A549 (cell line): Measurements from ENCODE around the gene RBM44. TPM values are rescaled to one million over a fixed set of nuclear protein-coding genes. Genes with fewer than 3 reads are reported as not detected.
A peak's percentile ranks its signal among the peaks of the same experiment; 100 is the strongest.

Experiments
- ATAC-seq, 2 experiments: fragments of 200-7000 bp in 1 of 2; fragments of >200 bp in 1 of 2; cut with Nextera tagmentation in 1 of 2; cut with Tn5 transposase in 1 of 2; 3 replicates each; pipeline versions ENCODE4 v1.8.0 to v1.9.1; 2018 to 2020; ENCODE audit warnings: mild to moderate bottlenecking in 1 of 2, moderate library complexity in 1 of 2
- CTCF ChIA-PET: fragments of 300-600 bp; sonication (Branson Sonifier 250); formaldehyde crosslinking; extraction: SDS; loops from one replicate; lab custom pipeline; 2021; ENCODE audit warnings: antibody characterized with exemption, inconsistent platforms; lab: Yijun Ruan, JAX
- POLR2A ChIA-PET: fragments of 350-600 bp; formaldehyde crosslinking; extraction: SDS; loops from one replicate; lab custom pipeline; 2021; ENCODE audit warnings: antibody characterized with exemption, inconsistent platforms; lab: Yijun Ruan, JAX
- DNase-seq, 2 experiments: peaks; one replicate each; pipeline versions ENCODE4 v3.0.0 to v3.0.0-alpha.2; 2011 to 2016; ENCODE audit warnings: low read depth in 1 of 2, low spot score in 1 of 2
- FAIRE-seq: peaks from 2 replicates; lab custom pipeline; 2011; peaks lifted over from hg19 to GRCh38; lab: Jason Lieb, UNC
- H3K27ac ChIP-seq, 2 experiments: fragments of >200 bp; sonication (Bioruptor Twin); formaldehyde crosslinking; 3 replicates each; pipeline ENCODE4 v1.5.1; 2016 to 2017
- H3K4me1 ChIP-seq: fragments of >200 bp; sonication (Bioruptor Twin); formaldehyde crosslinking; 3 replicates; pipeline ENCODE4 v1.6.1; 2016
- H3K4me2 ChIP-seq: fragments of >200 bp; sonication (Bioruptor Twin); formaldehyde crosslinking; 3 replicates; pipeline ENCODE4 v1.6.1; 2016
- H3K4me3 ChIP-seq: fragments of >200 bp; sonication (Bioruptor Twin); formaldehyde crosslinking; 3 replicates; pipeline ENCODE4 v1.5.1; 2016
- H3K9me3 ChIP-seq: fragments of >200 bp; sonication (Bioruptor Twin); formaldehyde crosslinking; 3 replicates; pipeline ENCODE4 v1.6.1; 2016
- ATOH8 ChIP-seq: fragments of 250-450 bp; sonication (Bioruptor Pico); IDR thresholded peaks from 2 replicates; pipeline ENCODE4 v1.5.0; 2020; ENCODE audit warnings: low read depth, mild to moderate bottlenecking, moderate library complexity
- BHLHE40 ChIP-seq: IDR thresholded peaks from 2 replicates; pipeline ENCODE4 v1.6.1; 2012; ENCODE audit warnings: low read depth, low read length, inconsistent platforms
- EHF ChIP-seq: fragments of 250-450 bp; sonication (Bioruptor Pico); IDR thresholded peaks from 2 replicates; pipeline ENCODE4 v1.5.0; 2020; ENCODE audit warnings: mild to moderate bottlenecking
- EP300 ChIP-seq, 2 experiments: fragments of >200 bp; sonication (Bioruptor Twin); formaldehyde crosslinking; IDR thresholded peaks; 2 replicates in 1 of 2; 3 replicates in 1 of 2; pipeline ENCODE4 v1.6.1; 2016 to 2017
- GATA3 ChIP-seq: IDR thresholded peaks from 2 replicates; pipeline ENCODE4 v1.6.1; 2012; ENCODE audit warnings: borderline replicate concordance
- HES2 ChIP-seq: fragments of >200 bp; sonication (Bioruptor Twin); formaldehyde crosslinking; IDR thresholded peaks from 2 replicates; pipeline ENCODE4 v1.6.1; 2016
- MAFK ChIP-seq: fragments of 450-650 bp; IDR thresholded peaks from 2 replicates; pipeline ENCODE4 v1.6.1; 2014; ENCODE audit not compliant: partially characterized antibody
- MAZ ChIP-seq: fragments of 150-350 bp; IDR thresholded peaks from 2 replicates; pipeline ENCODE4 v1.6.1; 2014; ENCODE audit warnings: antibody characterized with exemption, low read depth, low read length, borderline replicate concordance
- MYC ChIP-seq: IDR thresholded peaks from 2 replicates; pipeline ENCODE4 v1.6.1; 2012; ENCODE audit warnings: mild to moderate bottlenecking, inconsistent platforms, low read length, improper control_type of control experiment, borderline replicate concordance
- PHF8 ChIP-seq: fragments of 200-600 bp; sonication (generic); IDR thresholded peaks from 2 replicates; pipeline ENCODE4 v1.6.1; 2016; ENCODE audit warnings: low read depth, mild to moderate bottlenecking, antibody characterized with exemption, moderate library complexity, borderline replicate concordance
- RAD21 ChIP-seq, 2 experiments: fragments of >200 bp in 1 of 2; sonication (Bioruptor Twin) in 1 of 2; formaldehyde crosslinking in 1 of 2; IDR thresholded peaks in 1 of 2; conservative IDR thresholded peaks in 1 of 2; 2 replicates in 1 of 2; 3 replicates in 1 of 2; pipeline ENCODE4 v1.6.1; 2012 to 2018; ENCODE audit warnings: inconsistent platforms in 1 of 2
- RARB ChIP-seq: fragments of 250-450 bp; sonication (Bioruptor Pico); IDR thresholded peaks from 2 replicates; pipeline ENCODE4 v1.8.0; 2021; ENCODE audit warnings: mild to moderate bottlenecking, moderate library complexity
- RCOR1 ChIP-seq: fragments of 150-350 bp; IDR thresholded peaks from 2 replicates; pipeline ENCODE4 v1.6.1; 2014; ENCODE audit warnings: antibody characterized with exemption, low read length, low read depth
- TFCP2L1 ChIP-seq: fragments of 250-450 bp; sonication (Bioruptor Pico); IDR thresholded peaks from 2 replicates; pipeline ENCODE4 v1.5.0; 2021; ENCODE audit warnings: mild to moderate bottlenecking
- TP53 ChIP-seq: fragments of 250-450 bp; sonication (Bioruptor Pico); IDR thresholded peaks from 2 replicates; pipeline ENCODE4 v1.5.0; 2021; ENCODE audit warnings: mild to moderate bottlenecking, moderate library complexity
- ZC3H11A ChIP-seq: fragments of 450-650 bp; IDR thresholded peaks from 2 replicates; pipeline ENCODE4 v1.6.1; 2014; ENCODE audit warnings: antibody characterized with exemption, mild to moderate bottlenecking
- ZFP36 ChIP-seq: fragments of 450-650 bp; IDR thresholded peaks from 2 replicates; pipeline ENCODE4 v1.6.1; 2014; ENCODE audit warnings: borderline replicate concordance; ENCODE audit not compliant: partially characterized antibody
- ZNF302 ChIP-seq: fragments of 250-450 bp; sonication (Bioruptor Pico); IDR thresholded peaks from 2 replicates; pipeline ENCODE4 v1.9.0; 2021; ENCODE audit warnings: inconsistent platforms, mild to moderate bottlenecking, moderate library complexity
- WGBS: methylation state at CpG from one replicate; pipeline ENCODE4 v1.1.6; 2017; ENCODE audit errors: missing lambda C conversion rate; 5-methylcytosine and 5-hydroxymethylcytosine counted together
- polyA plus RNA-seq, 4 experiments: library from polyadenylated mRNA; depleted of rRNA in 3 of 4; stranded (reverse); fragments of >200 nt; fragmentation: RNase III in 1 of 4; extraction: RNeasy Plus Mini Kit Qiagen cat#74134 plus additional on column Dnase treatment in 1 of 4; gene quantifications; 2 replicates in 3 of 4; 3 replicates in 1 of 4; pipeline ENCODE4 v1.2.3, GENCODE V29; 2011 to 2017
- TF ChIP-seq, protein P1 (sequence below): IDR thresholded peaks from 2 replicates; pipeline ENCODE4 v1.6.1; 2012; ENCODE audit warnings: low read depth, borderline replicate concordance
- TF ChIP-seq, protein P2 (sequence below): fragments of >200 bp; sonication (Bioruptor Twin); formaldehyde crosslinking; IDR thresholded peaks from 3 replicates; pipeline ENCODE4 v1.5.1; 2016
- TF ChIP-seq, protein P3 (sequence below): IDR thresholded peaks from 2 replicates; pipeline ENCODE4 v1.6.1; 2012

The RBM44 gene
- polyA plus RNA-seq, 2 of the 4 experiments (the other 2 are of a cell fraction): 0.30 to 0.87 TPM

DNA sequence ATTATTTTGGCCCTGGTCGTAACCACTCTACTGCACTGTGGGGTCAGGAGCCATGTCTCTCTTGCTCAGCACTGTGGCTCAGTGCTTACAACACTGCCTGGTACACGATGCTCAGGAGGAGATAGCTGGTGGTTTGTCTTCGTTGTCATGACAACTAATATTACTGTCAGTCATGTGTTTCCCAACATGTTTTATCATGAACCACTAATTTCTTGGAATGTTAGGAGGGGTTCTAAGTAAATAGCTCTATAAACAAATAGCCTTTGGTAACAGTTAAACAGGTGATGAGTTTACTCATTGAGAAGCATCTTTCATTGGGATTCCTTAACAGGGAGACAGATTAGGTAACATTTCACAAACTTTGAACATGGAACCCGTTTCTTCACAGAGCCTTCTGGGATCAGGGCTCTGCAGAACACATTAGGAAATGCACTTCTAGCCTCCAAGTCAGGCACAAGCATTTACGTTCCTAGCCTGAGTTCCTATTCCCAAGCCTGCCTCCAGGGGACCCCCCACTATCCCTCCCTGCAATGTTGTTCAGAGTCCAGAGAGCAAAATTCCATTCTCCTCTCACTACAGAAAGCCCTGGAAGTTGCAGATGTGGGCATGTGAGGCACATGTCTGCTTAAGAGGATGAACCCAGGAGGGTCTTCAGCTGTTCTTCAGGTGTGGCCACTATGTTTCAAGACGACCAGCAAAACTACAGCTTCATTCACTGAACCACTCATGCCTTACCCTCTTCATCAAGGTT is 6.4 kb upstream of the RBM44 start:
- 81% methylated on average over 6 of the region's 6 CpGs for WGBS
- no peak overlapping the region for H3K27ac ChIP-seq
- TF ChIP-seq RCOR1 (no peak), ZC3H11A (no peak), RAD21 (conservative IDR thresholded peaks at IDR 0.05 in 1 of 2, IDR thresholded peaks at IDR 0.05 in 1 of 2) (no peak), EHF (CRISPR knock-in tag) (no peak), MAZ (no peak), TFCP2L1 (CRISPR knock-in tag) (no peak), ZFP36 (no peak), PHF8 (no peak), RARB (CRISPR knock-in tag) (no peak), MYC (no peak)
- TF ChIP-seq, protein P1, sequence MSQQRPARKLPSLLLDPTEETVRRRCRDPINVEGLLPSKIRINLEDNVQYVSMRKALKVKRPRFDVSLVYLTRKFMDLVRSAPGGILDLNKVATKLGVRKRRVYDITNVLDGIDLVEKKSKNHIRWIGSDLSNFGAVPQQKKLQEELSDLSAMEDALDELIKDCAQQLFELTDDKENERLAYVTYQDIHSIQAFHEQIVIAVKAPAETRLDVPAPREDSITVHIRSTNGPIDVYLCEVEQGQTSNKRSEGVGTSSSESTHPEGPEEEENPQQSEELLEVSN: no peak
- H3K4me3 ChIP-seq: no peak overlapping the region
- no peak overlapping the region for H3K4me2 ChIP-seq
- H3K4me1 ChIP-seq: 0 out of 3 replicates have a peak, but pooled peaks cover 5% of the 10 kb centered on the region
- FAIRE-seq (no peak), ATAC-seq (peak; percentile 60 to 74; a peak in 5 of 6 replicates), DNase-seq (peak in 1 of 2 experiments; percentile 13)
- POLR2A ChIA-PET: no interaction called here
- no peaks in the 10 kb centered on the region for H3K9me3 ChIP-seq
- CTCF ChIA-PET: no interaction called here

- no peak overlapping the region for H3K27ac ChIP-seq
- H3K4me2 ChIP-seq: no peak overlapping the region
- FAIRE-seq (no peak), DNase-seq (no peak), ATAC-seq (no peak)
- H3K4me3 ChIP-seq: no peak overlapping the region
- ChIA-PET CTCF (no interaction called here), POLR2A (no interaction called here)
- H3K4me1 ChIP-seq: no peaks in the 10 kb centered on the region
- TF ChIP-seq, protein P2, sequence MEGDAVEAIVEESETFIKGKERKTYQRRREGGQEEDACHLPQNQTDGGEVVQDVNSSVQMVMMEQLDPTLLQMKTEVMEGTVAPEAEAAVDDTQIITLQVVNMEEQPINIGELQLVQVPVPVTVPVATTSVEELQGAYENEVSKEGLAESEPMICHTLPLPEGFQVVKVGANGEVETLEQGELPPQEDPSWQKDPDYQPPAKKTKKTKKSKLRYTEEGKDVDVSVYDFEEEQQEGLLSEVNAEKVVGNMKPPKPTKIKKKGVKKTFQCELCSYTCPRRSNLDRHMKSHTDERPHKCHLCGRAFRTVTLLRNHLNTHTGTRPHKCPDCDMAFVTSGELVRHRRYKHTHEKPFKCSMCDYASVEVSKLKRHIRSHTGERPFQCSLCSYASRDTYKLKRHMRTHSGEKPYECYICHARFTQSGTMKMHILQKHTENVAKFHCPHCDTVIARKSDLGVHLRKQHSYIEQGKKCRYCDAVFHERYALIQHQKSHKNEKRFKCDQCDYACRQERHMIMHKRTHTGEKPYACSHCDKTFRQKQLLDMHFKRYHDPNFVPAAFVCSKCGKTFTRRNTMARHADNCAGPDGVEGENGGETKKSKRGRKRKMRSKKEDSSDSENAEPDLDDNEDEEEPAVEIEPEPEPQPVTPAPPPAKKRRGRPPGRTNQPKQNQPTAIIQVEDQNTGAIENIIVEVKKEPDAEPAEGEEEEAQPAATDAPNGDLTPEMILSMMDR: no peak
- TF ChIP-seq MAFK: no peak
- TF ChIP-seq TP53 (CRISPR knock-in tag): no peak
- TF ChIP-seq ZNF302 (CRISPR knock-in tag): no peak
- no peak for TF ChIP-seq BHLHE40
- no peak for TF ChIP-seq MYC
- H3K9me3 ChIP-seq: no peaks in the 10 kb centered on the region
- WGBS: 95% methylated on average over 3 of the region's 3 CpGs
Observed at GRCh38 chr2:237797253-237797652, 1.3 kb upstream of the RBM44 start.

DNA sequence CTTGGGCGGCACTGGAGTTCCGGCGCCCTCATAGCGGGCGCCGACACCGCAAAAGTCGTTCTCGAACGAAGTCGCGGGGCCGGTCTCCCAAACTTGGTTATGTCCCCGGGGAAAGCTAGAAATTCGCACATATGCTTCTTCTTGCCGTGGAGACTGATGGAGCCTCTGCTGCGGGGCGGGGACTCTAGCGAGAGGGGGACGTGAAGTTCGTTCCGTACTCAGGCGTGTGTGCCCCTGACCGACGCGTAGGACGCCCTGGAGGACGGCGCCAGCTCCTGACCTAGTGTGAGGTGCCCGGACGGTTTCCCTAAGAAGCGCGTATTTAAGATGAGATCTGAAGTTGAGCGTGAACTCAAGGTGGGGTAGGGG is 465 bp downstream of the RBM44 start:
- ATAC-seq (no peak), DNase-seq (no peak), FAIRE-seq (no peak)
- WGBS: 96% methylated on average over 34 of the region's 34 CpGs
- H3K4me1 ChIP-seq: no peaks in the 10 kb centered on the region
- H3K4me3 ChIP-seq: no peak overlapping the region
- H3K4me2 ChIP-seq: no peak overlapping the region
- ChIA-PET POLR2A (no interaction called here), CTCF (no interaction called here)
- no peaks in the 10 kb centered on the region for H3K9me3 ChIP-seq
- no peak for TF ChIP-seq HES2
- TF ChIP-seq EP300 (IDR thresholded peaks at IDR 0.05): no peak
- TF ChIP-seq ATOH8 (CRISPR knock-in tag): no peak
- TF ChIP-seq, protein P3, sequence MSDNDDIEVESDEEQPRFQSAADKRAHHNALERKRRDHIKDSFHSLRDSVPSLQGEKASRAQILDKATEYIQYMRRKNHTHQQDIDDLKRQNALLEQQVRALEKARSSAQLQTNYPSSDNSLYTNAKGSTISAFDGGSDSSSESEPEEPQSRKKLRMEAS: no peak
- TF ChIP-seq GATA3: no peak
- TF ChIP-seq, all 56 proteins: peak for 0
- no peak overlapping the region for H3K27ac ChIP-seq
